SKM-1 treated with dmso at 0.1 percent for 144 hours (cell line): ENCODE data around the gene CDC42SE1.

Source experiments
- DNase-seq: peaks from one replicate; lab custom pipeline; 2025; ENCODE audit not compliant: unreplicated experiment; lab: John Stamatoyannopoulos, UW

CDC42SE1 gene

DNA sequence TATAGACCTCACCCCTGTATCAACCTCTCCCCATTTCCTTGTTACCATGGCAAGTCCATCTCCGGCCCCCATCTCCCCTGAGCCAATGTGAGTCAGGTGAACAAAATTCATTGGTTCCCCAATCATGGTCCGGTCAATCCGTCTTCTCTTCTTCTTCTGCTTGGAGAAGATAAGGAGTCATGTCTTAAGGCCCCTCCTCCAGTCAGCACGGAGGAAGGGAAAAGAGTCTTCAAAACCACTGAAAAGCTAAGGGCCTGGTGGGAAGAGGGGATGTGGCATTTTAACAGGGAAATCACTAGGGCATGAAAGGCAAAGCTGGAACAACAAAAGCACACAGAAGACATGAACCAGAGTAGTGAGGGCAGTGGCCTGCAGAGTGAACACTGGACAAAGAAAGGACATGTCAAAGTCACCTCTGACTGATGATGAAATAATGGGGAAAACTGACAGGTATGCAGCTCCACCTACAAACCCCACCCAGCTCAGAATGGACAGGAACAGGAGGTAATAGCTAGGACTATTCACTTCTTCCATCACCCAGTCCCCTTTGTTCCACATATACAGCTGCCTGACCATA is 4.4 kb downstream of the CDC42SE1 start:
- DNase-seq, result no peak

DNA sequence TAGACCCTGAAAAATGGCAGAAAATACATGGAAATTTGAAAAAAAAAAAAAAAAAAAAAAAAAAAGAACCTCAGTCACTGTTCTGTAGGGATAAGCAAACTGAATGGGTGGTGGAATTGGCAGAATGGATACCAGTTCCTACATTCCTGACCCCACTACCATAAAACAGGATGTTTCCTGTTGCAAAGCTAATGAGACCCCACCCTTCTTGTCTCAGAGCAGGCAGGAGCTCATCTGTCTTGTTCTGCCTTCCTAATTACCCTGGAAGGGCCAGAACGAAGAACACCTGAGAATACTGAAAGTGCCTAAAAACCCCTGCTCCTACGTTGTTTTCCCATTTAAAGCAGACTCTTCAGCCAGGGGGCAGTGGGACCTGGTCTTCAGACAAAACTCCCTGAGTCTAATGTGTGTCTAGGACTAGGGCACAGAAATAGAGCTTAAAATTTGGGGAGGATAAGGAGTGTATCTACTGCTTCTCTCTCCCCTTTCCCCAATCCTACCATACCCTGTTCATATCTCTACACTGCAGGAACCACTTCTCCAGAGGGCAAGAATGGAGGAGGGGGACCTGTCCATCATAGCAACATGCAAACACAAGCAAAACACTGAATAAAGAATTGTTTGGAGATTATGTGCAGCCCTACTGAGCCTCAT is 7.9 kb downstream of the CDC42SE1 start:
- DNase-seq, result no peak

DNA sequence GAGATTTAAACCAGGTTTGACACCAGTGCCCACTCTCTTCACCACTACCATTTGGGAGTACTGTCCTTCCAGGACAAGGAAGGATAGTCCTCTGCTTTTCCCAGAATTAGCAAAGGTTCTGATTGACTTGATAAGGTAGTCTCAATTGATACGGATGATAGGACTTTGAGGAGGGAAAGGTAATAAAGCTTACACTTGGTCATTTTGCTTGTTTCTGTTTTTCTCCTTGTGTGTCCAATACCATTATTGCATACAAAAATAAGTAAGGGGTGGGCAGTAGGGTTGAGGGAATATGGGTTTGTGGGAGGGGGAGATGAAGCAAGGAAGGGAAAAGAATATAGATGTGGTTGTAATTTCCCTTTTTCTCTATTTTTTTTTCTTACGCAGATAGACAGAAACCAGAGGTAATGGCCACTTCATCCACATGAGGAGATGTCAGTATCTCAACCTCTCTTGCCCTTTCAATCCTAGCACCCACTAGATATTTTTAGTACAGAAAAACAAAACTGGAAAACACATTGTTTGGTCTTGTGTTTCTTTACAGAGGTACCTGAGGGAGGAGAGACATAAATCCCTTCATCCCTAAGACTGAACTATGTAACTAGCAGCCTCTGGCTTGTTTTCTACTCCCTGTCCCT is 9.3 kb downstream of the CDC42SE1 start:
- no peak for DNase-seq

DNA sequence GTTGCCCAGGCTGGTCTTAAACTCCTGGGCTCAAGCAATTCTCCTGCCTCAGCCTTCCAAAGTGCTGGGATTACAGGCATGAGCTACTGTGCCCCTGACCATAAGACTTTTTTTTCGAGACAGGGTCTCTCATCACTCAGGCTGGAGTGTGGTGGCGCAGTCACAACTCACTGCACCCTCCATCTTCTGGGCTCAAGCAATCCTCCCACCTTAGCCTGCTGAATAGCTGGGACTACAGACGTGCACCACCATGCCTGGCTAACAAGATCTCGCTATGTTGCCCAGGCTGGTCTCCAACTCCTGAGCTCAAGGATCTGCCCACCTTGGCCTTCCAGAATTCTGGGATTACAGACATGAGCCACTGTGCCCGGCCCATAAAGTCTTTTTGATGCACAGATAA is 10.0 kb downstream of the CDC42SE1 start:
- no peak for DNase-seq

DNA sequence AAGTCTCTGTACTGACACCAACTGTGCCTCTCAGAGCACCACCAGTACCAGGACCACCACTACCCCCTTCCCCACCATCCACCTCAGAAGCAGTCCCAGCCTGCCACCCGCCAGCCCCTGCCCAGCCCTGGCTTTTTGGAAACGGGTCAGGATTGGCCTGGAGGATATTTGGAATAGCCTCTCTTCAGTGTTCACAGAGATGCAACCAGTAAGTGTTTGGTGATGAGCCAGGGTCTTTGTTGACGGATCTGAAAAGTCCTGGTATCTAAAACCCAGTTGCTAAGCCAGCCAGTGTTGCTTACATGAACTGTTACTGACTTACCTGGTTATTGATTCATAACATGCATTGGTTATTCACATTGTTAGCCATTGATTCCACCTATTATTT is 10.8 kb downstream of the CDC42SE1 start:
- DNase-seq, result no peak

DNA sequence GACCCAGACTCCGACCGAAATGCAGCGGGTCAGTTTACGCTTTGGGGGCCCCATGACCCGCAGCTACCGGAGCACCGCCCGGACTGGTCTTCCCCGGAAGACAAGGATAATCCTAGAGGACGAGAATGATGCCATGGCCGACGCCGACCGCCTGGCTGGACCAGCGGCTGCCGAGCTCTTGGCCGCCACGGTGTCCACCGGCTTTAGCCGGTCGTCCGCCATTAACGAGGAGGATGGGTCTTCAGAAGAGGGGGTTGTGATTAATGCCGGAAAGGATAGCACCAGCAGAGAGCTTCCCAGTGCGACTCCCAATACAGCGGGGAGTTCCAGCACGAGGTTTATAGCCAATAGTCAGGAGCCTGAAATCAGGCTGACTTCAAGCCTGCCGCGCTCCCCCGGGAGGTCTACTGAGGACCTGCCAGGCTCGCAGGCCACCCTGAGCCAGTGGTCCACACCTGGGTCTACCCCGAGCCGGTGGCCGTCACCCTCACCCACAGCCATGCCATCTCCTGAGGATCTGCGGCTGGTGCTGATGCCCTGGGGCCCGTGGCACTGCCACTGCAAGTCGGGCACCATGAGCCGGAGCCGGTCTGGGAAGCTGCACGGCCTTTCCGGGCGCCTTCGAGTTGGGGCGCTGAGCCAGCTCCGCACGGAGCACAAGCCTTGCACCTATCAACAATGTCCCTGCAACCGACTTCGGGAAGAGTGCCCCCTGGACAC is 11.3 kb downstream of the CDC42SE1 start:
- peak; percentile 86 for DNase-seq

DNA sequence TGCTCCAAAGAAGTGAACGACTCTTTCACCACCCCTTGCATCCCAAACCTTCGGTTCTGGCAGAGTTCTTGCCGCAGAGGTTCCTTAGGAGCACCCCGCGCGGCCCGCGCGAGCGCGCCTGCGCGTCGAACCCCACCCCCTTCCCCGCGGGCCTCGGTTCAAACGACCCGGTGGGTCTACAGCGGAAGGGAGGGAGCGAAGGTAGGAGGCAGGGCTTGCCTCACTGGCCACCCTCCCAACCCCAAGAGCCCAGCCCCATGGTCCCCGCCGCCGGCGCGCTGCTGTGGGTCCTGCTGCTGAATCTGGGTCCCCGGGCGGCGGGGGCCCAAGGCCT is 11.9 kb downstream of the CDC42SE1 start, which contains the start of gene C1orf56:
C1orf56 (plus strand) TSS at position 161 of the 334 bp plus-strand sequence; CDS start at position 258, 97 bp downstream.
- DNase-seq, result peak; percentile 56

DNA sequence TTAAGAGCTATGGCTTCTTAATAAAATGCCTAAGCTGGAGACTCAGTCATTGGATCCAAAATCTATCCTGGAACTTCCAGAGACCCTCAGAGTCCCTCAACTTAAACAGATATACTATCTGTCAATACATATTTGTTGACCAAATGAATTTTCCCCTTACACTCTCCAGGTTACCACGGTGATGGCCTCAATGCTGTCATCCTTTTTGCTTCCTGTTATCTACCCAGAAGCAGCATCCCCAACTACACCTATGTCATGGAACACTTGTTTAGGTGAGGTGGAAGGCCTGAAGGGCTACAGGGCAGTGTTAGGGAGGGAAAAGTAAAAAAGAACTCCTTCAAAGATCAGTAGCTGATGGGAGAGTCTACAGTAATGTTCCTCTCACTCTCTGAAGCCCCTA is 16.3 kb downstream of the CDC42SE1 start:
- DNase-seq, result no peak

DNA sequence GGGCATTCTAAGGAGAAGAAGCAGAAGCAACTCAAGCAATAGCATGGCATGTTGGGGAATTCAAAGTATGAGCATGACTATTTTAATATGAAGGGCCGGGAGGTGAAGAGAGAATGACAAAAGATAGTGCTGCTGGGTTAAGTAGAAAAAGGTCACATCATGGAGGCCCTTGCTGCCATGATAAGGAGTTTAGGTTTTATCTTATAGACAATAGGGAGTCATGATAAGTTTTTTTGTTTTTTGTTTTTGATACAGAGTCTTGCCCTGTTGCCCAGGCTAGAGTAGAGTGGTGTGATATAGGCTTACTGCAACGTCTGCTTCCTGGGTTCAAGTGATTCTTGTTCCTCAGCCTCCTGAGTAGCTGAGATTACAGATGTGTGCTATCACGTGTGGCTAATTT is 19.9 kb downstream of the CDC42SE1 start:
- DNase-seq, result no peak

DNA sequence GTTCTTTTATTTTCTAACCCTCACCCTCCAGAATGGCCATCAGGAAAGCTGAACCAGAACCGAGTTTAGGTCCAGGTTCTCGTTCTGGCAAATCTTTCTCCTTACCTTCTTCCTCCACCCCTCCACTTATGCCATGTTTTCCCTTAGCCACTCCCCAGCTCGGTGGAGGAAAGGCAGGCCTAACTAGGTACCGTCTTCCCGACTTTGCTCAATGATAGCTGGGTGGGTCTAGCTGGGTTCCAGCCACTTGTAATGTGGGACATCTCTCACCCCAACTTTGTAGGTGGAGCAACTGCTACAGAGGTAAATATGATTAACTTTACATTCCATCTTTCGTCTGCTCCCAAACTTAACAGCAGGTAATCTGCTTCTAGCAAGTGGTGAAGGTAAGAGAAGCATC is 22.4 kb downstream of the CDC42SE1 start:
- DNase-seq, result no peak

DNA sequence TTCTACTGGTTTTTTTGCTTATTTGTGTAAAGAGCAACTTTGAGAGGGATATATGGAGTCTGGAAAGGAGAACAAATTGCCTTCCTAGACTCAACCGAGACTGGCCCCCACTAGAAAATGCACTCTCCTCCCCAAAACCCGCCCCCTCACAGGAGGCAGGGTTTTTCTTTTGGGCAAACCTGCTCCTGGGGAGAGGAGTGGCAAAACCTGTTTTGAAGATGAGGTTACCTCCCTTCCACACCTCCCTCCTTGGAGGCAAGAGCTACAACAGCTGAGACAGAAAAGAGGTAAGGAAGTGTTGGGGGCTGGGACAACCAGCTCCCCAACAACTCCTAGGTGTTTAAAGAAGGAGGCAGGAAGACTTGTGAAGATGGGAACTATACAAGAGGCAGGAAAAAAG is 23.1 kb downstream of the CDC42SE1 start, which contains the start of gene BNIPL:
BNIPL (plus strand) TSS at position 231 of the 400 bp plus-strand sequence; CDS start at position 371, 140 bp downstream.
- DNase-seq, result no peak

DNA sequence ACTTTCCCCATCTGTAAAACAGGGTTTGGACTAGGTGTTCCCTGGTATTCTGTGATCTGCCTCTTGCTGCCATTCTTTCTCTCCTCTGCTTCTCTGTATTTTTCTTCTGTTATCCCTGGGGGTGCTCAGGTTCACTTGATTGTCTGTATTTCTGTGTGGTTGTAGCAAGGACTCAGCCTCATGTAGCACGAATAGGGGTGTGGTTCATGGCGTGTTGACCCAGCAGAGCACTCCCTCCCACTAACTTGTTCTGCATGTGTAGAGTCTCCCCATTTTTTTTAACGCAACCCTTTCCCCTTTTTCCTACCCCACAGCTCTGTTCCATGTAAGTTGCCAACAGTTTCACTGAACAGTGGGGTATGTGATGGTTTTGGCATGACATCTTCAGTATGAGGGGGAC is 24.3 kb downstream of the CDC42SE1 start:
- no peak for DNase-seq

DNA sequence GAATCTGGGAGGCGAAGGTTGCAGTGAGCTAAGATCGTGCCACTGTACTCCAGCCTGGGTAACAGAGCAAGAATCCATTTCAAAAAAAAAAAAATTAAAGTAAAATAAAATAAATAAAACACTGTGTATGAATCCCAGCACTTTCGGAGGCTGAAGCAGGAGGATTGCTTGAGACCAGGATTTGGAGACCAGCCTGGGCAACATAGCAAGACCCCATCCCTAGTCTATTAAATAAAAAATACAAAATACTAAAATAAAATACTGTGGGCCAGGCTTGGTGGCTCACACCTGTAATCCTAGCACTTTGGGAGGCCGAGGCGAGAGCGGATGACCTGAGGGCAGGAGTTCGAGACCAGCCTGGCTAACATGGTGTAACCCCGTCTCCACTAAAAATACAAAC is 27.3 kb downstream of the CDC42SE1 start:
- no peak for DNase-seq

DNA sequence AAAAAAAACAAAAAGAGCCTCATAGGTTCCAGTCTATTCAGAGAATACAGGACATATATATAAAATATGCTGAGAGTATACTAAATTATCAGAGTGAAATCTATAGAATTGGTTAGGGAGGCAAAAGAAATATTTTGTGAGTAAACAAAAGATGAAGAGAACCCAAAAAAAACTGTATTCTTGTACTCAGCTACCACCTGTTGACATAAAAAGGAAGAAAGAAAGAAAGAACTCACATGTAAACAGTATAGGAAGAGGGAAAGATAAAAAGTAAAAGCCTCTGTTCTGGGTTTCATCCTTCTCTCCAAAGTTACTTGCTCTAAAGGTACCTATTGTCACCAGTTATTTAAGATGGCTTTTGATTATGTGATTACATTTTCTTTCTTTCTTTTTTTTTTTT is 33.0 kb downstream of the CDC42SE1 start:
- no peak for DNase-seq

DNA sequence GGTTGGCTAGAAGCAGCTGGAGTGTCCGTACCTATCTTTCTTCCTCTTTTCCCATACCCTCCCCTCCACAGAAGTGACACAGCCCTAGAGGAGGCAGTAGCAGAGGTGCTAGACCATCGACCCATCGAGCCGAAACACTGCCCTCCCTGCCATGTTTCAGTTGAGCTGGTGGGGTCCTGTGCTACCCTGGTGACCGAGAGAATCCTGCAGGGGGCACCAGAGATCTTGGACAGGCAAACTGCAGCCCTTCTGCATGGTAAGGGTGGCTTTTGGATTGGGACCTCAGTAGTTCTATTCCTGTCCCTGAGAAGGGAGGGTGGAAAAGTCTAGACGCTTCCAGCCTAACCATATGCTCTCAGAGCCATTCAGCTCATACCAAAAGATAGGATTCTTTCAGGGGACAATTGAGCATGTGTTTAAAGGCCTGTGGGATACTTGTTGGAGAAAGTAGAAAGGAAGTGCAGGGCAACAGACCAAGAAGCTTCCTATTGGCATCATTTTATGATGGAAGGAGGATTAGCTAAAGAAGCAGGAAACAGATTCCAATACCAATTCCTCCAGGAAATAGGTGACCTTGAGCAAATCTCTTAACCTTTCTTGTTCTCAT is 34.8 kb downstream of the CDC42SE1 start:
- DNase-seq, result peak; percentile 84

DNA sequence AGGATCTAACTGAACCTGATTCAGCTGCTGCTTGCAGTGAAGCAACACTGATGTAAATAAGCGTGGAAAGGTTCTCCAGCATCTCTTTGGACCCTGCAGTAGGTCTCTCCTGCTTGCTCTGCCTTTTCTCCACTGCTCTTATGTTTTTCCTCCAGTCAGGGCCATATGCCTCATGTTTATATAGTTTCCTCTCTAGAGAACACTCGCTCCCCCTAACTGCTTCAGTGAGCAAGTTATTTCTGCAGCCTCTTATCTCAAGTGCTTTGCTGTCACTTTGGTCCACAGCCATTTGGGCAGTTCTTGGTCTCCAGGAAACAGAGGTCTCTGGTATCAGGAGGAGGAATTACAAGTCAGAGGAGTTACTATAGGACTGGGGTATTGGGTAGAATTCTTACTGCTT is 45.9 kb downstream of the CDC42SE1 start:
- no peak for DNase-seq

DNA sequence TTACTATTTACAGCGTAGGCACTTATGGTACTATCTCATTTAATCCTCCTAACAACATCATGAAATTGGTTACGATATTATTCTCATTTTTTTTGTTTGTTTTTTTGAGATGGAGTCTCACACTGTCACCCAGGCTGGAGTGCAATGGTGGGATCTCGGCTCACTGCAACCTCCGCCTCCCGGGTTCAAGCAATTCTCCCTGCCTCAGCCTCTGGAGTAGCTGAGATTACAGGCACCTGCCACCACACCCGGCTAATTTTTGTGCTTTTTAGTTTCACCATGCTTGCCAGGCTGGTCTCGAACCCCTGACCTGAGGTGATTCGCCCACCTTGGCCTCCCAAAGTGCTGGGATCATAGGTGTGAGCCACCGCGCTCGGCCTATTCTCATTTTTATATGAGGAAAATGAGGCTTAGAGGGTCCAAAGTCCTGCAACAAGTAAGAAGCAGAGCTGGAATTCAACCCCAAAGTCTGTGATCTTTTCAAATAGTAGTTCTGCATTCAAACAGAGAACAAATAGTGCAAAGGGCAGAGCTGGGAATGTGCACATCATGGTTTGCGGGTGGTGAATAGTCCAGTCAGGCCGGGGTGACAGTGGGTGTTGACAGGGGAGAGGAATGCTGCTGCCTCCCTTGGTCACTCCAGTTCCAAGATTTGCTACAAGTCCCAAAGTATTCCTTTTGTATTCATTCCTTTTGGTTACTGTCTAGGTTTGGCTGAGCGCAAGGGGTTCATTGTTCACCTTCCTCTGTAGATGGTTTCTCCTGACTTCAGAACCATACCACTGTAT is 46.5 kb downstream of the CDC42SE1 start:
- no peak for DNase-seq

DNA sequence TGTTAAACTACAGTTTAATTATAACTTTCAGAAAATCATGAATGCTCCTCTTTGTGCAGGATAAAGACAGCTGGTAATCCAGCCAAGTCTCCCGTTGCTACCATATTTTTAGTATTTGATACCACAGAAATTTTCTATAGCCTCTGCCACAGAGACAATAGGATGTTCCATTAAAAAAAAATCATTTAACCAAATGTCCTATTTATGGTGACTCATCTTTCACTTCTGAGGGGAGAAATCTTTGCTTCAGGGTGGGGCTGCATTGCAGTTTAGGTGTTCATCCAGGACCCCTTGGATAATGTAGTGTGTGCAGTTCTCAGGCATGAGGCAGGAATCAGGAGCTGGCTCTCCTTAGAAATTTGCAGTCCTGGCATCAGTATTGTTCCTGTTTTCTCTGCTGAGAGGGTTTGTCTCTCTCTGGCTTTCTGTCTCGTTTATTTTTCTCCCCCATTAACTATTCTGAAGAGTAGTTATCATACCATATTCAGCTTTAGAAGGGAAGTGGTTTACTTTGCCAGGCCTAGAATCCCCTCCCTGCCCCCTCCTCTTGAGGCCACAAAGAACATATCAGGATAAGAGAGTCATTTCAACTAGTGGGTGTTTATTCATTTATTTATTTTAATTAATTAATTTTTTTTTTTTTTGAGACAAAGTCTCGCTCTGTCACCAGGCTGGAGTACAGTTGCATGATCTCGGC is 48.1 kb downstream of the CDC42SE1 start:
- DNase-seq, result no peak

DNA sequence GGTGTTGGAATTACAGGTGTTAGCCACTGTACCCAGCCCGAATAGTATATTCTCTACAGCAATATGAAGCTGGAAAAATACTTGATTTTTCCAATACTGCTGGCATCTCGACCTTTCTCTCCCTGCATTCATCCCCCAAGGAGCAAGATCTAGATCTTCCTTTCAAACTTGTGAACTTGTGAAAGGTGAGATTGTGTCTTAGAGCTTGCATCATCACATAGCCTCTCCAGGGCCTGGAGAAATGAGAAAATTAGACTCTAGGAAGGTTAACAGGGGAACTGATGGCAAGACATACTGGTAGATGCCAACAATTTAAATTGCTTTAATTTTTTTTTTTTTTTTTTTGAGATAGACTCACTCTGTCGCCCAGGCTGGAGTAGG is 49.1 kb downstream of the CDC42SE1 start:
- no peak for DNase-seq

DNA sequence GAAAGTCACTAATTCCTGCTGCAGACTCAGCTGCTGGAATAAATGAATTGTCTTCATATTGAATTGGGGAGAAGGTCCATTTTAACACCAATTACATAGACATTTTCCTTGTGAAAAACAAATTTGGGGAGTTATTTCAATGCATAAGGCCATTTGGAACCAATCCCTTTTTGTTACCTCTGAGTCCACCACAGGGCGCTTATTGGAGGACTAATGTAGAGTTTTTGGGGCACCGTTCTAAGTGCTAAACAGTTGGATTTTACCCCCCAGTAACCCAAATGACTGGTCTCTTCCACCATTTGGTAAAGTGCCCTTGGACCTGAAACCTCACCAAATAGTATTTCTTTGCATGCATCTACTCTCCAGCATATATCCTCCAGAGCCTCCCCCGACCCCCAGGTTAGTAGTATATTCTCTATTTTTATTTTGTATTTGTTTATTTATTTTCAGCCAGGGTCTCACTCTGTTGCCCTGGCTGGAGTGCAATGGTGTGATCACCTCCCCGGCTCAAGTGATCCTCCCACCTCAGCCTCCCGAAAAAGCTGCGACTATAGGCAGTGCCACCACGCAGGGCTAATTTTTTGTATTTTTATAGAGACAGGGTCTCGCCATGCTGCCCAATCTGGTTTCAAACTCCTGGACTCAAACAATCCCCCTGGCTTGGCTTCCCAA is 49.6 kb downstream of the CDC42SE1 start:
- DNase-seq, result no peak
